WTC11 (cell line): ENCODE results near the gene SPSB4. TPM values are rescaled to one million over a fixed set of nuclear protein-coding genes. Genes with fewer than 3 reads are reported as not detected.

Experiments
- ATAC-seq: fragments of 200-7000 bp; cut with Tn5 transposase; 2 replicates; pipeline ENCODE4 v1.10.0; 2021; ENCODE audit warnings: mild to moderate bottlenecking, moderate library complexity
- CTCF ChIA-PET: fragments of 300-600 bp; sonication (Branson Sonifier 250); formaldehyde crosslinking; loops from one replicate; lab custom pipeline; 2021; ENCODE audit warnings: antibody characterized with exemption; lab: Charles Lee
- POLR2A ChIA-PET: fragments of 350-600 bp; sonication (Branson Sonifier 250); formaldehyde crosslinking; loops from one replicate; lab custom pipeline; 2021; ENCODE audit warnings: antibody characterized with exemption; lab: Charles Lee
- DNase-seq: peaks from one replicate; pipeline ENCODE4 v3.0.0; 2021; ENCODE audit warnings: low spot score
- H3K27ac Mint-ChIP-seq: 2 replicates; pipeline ENCODE4 v1.8.0; 2021; ENCODE audit warnings: mixed read lengths
- H3K27me3 Mint-ChIP-seq: 2 replicates; pipeline ENCODE4 v1.8.0; 2021; ENCODE audit warnings: low read depth, mild to moderate bottlenecking, moderate library complexity, mixed read lengths
- H3K36me3 Mint-ChIP-seq: 2 replicates; pipeline ENCODE4 v1.8.0; 2021; ENCODE audit warnings: mixed read lengths
- H3K4me1 Mint-ChIP-seq: 2 replicates; pipeline ENCODE4 v1.8.0; 2022; ENCODE audit warnings: mixed read lengths
- H3K4me3 Mint-ChIP-seq: 2 replicates; pipeline ENCODE4 v1.8.0; 2021; ENCODE audit warnings: mild to moderate bottlenecking, moderate library complexity, mixed read lengths
- H3K9me3 Mint-ChIP-seq: 2 replicates; pipeline ENCODE4 v1.8.0; 2021; ENCODE audit warnings: mixed read lengths
- CBFB ChIP-seq: sonication (generic); formaldehyde crosslinking; IDR thresholded peaks from 2 replicates; pipeline ENCODE4 v1.8.1; 2022; ENCODE audit warnings: mild to moderate bottlenecking, low read depth, missing genetic modification reagents
- ETV6 ChIP-seq: sonication (generic); formaldehyde crosslinking; IDR thresholded peaks from 2 replicates; pipeline ENCODE4 v1.8.1; 2022; ENCODE audit warnings: mild to moderate bottlenecking, missing genetic modification reagents
- HMGA2 ChIP-seq: fragments of 250-450 bp; sonication (Bioruptor Pico); IDR thresholded peaks from 2 replicates; pipeline ENCODE4 v1.4.0; 2021; ENCODE audit warnings: mild to moderate bottlenecking, moderate library complexity
- MYBL2 ChIP-seq: sonication (generic); formaldehyde crosslinking; IDR thresholded peaks from 2 replicates; pipeline ENCODE4 v1.8.1; 2023; ENCODE audit warnings: mild to moderate bottlenecking, moderate library complexity, missing genetic modification reagents
- NR1H2 ChIP-seq: sonication (generic); formaldehyde crosslinking; IDR thresholded peaks from 2 replicates; pipeline ENCODE4 v1.9.0; 2021; ENCODE audit warnings: mild to moderate bottlenecking, moderate library complexity, missing genetic modification reagents
- SMAD3 ChIP-seq: sonication (generic); formaldehyde crosslinking; IDR thresholded peaks from 2 replicates; pipeline ENCODE4 v1.8.0; 2022; ENCODE audit warnings: missing genetic modification reagents, mild to moderate bottlenecking, borderline replicate concordance
- ZNF396 ChIP-seq: fragments of 250-450 bp; sonication (Bioruptor Pico); IDR thresholded peaks from 2 replicates; pipeline ENCODE4 v1.8.0; 2021; ENCODE audit warnings: mild to moderate bottlenecking, moderate library complexity, borderline replicate concordance
- total RNA-seq: library from RNA; stranded (reverse); gene quantifications from 3 replicates; pipeline ENCODE4 v1.2.3, GENCODE V29; 2021
- TF ChIP-seq, protein P1 (sequence below): sonication (generic); formaldehyde crosslinking; IDR thresholded peaks from 2 replicates; pipeline ENCODE4 v1.8.0; 2023; ENCODE audit warnings: missing genetic modification reagents, mild to moderate bottlenecking, borderline replicate concordance
- TF ChIP-seq, protein P2 (sequence below): sonication (generic); formaldehyde crosslinking; IDR thresholded peaks from 2 replicates; pipeline ENCODE4 v1.8.0; 2023; ENCODE audit warnings: missing genetic modification reagents
- TF ChIP-seq, protein P3 (sequence below): sonication (generic); formaldehyde crosslinking; IDR thresholded peaks from 2 replicates; pipeline ENCODE4 v1.8.1; 2022; ENCODE audit warnings: mild to moderate bottlenecking, missing genetic modification reagents, moderate library complexity, borderline replicate concordance
- TF ChIP-seq, protein P4 (sequence below): sonication (generic); formaldehyde crosslinking; IDR thresholded peaks from 2 replicates; pipeline ENCODE4 v1.8.1; 2023; ENCODE audit warnings: mild to moderate bottlenecking, missing genetic modification reagents, borderline replicate concordance
- TF ChIP-seq, protein P5 (sequence below): fragments of 250-450 bp; sonication (Bioruptor Pico); IDR thresholded peaks from 2 replicates; pipeline ENCODE4 v1.9.0; 2021; ENCODE audit warnings: mild to moderate bottlenecking, borderline replicate concordance
- TF ChIP-seq, protein P6 (sequence below): sonication (generic); formaldehyde crosslinking; IDR thresholded peaks from 2 replicates; pipeline ENCODE4 v1.8.0; 2022; ENCODE audit warnings: mild to moderate bottlenecking, missing genetic modification reagents

Gene SPSB4
- total RNA-seq, 1 experiment from 2014 or later = 19.7 TPM

DNA sequence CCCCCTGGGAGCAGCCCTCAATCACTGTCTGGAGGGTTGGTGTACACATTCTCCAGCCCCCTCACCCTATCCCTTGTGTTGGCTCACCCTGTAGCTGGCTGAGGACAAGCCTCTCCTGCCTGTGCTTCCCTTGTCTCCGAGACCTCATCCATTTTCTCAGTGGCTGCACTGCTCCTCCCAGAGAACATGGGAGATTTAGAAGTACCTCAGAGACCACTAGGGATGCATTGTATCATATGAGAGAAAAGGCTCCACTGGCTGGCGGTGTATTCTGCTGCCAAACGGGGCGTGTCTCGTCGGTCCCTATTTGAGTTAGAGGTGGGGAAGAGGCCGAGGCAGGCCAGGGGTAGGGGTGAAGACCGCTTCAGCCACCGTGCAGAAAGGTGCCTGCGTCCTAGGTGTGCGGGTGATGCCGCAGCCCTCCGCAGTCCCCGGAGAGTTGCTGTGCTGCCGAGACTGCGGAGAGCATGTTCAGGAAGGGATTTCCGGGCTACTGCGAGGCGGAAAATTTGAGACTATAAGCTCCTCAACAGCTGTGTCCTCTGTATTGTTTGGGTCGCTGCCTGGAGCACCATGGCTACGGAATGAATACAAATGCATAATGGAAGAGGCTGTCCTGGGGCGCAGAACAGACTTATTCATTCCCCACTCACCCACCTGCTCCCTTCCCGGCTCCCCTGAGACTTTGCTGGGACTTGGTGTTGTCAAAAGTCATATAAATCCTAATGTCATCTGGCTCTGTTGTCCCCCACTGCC is 43.8 kb downstream of the SPSB4 start (continued):
- TF ChIP-seq, protein P1, sequence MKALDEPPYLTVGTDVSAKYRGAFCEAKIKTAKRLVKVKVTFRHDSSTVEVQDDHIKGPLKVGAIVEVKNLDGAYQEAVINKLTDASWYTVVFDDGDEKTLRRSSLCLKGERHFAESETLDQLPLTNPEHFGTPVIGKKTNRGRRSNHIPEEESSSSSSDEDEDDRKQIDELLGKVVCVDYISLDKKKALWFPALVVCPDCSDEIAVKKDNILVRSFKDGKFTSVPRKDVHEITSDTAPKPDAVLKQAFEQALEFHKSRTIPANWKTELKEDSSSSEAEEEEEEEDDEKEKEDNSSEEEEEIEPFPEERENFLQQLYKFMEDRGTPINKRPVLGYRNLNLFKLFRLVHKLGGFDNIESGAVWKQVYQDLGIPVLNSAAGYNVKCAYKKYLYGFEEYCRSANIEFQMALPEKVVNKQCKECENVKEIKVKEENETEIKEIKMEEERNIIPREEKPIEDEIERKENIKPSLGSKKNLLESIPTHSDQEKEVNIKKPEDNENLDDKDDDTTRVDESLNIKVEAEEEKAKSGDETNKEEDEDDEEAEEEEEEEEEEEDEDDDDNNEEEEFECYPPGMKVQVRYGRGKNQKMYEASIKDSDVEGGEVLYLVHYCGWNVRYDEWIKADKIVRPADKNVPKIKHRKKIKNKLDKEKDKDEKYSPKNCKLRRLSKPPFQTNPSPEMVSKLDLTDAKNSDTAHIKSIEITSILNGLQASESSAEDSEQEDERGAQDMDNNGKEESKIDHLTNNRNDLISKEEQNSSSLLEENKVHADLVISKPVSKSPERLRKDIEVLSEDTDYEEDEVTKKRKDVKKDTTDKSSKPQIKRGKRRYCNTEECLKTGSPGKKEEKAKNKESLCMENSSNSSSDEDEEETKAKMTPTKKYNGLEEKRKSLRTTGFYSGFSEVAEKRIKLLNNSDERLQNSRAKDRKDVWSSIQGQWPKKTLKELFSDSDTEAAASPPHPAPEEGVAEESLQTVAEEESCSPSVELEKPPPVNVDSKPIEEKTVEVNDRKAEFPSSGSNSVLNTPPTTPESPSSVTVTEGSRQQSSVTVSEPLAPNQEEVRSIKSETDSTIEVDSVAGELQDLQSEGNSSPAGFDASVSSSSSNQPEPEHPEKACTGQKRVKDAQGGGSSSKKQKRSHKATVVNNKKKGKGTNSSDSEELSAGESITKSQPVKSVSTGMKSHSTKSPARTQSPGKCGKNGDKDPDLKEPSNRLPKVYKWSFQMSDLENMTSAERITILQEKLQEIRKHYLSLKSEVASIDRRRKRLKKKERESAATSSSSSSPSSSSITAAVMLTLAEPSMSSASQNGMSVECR (CRISPR knock-in tag) = no peak
- TF ChIP-seq, all 79 proteins: peak for 0

DNA sequence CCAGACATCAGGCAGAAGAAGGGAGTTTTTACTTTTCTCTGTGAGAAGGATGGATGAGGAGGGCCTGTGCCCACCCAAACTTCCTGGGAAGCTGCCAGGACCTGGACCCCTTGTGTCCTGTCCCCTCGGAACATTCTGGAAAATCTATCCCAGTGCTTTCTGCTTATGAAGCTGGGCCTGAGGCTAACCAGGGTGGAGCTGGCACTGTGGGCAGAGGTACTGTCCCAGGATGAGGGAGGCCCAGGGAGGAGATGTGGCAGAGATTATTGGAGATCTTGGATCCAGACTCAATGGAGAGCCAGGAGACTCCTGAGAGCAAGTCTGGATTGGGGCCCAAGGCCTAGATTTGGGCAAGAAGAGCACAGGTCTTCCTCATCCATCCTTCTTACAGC is 44.4 kb downstream of the SPSB4 start:
- ChIA-PET CTCF (interaction anchor here (1.0 to 3.1 kb wide), 3 partner anchors 10 to 44 kb away, joined by 3 to 14 read pairs (median 5); partner anchors contain the start of gene SPSB4), POLR2A (no interaction called here)
- ATAC-seq (no peak), DNase-seq (no peak)
- H3K36me3 Mint-ChIP-seq = peaks cover 19% of the 10 kb centered on the region
- H3K4me3 Mint-ChIP-seq = no peak overlapping the region
- no peaks in the 10 kb centered on the region for H3K27me3 Mint-ChIP-seq
- H3K4me1 Mint-ChIP-seq = peaks cover 49% of the 10 kb centered on the region
- TF ChIP-seq, protein P2, sequence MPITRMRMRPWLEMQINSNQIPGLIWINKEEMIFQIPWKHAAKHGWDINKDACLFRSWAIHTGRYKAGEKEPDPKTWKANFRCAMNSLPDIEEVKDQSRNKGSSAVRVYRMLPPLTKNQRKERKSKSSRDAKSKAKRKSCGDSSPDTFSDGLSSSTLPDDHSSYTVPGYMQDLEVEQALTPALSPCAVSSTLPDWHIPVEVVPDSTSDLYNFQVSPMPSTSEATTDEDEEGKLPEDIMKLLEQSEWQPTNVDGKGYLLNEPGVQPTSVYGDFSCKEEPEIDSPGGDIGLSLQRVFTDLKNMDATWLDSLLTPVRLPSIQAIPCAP (CRISPR knock-in tag) = no peak
- TF ChIP-seq SMAD3 (CRISPR knock-in tag) (no peak), HMGA2 (no peak), NR1H2 (CRISPR knock-in tag) (no peak)
- TF ChIP-seq, protein P3, sequence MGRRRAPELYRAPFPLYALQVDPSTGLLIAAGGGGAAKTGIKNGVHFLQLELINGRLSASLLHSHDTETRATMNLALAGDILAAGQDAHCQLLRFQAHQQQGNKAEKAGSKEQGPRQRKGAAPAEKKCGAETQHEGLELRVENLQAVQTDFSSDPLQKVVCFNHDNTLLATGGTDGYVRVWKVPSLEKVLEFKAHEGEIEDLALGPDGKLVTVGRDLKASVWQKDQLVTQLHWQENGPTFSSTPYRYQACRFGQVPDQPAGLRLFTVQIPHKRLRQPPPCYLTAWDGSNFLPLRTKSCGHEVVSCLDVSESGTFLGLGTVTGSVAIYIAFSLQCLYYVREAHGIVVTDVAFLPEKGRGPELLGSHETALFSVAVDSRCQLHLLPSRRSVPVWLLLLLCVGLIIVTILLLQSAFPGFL (CRISPR knock-in tag) = no peak
- peaks cover 18% of the 10 kb centered on the region for H3K9me3 Mint-ChIP-seq
- H3K27ac Mint-ChIP-seq = no peak overlapping the region

DNA sequence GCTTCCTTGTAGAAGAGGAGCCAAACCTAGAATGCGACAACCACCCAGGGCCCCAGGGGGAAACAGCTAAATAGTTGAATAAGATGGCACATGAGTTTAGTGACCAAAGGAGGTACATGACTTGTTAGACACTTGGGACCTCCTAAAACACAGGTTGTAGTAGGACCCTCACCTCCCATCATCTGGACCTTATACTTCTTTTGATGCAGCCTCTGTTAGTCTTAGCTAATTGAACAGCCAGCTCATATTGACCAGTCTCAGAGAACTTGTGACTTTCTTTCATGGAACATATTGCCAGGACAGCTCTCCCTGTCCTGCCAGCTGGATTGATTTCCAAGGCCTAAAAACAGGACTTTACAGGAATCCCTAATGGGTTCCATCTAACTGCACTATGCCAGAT is 45.0 kb downstream of the SPSB4 start:
- peaks cover 43% of the 10 kb centered on the region for H3K4me1 Mint-ChIP-seq
- H3K27me3 Mint-ChIP-seq = no peaks in the 10 kb centered on the region
- DNase-seq (no peak), ATAC-seq (no peak)
- no peak overlapping the region for H3K4me3 Mint-ChIP-seq
- H3K27ac Mint-ChIP-seq = no peak overlapping the region; the same call in 1 of the 2 replicates
- H3K9me3 Mint-ChIP-seq = peaks cover 18% of the 10 kb centered on the region
- CTCF ChIA-PET = interaction anchor here (1.0 to 3.1 kb wide), 3 partner anchors 9 to 45 kb away, joined by 3 to 14 read pairs (median 5); partner anchors contain the start of gene SPSB4
- POLR2A ChIA-PET = no interaction called here
- peaks cover 19% of the 10 kb centered on the region for H3K36me3 Mint-ChIP-seq
- no peak for TF ChIP-seq CBFB (CRISPR knock-in tag)
- TF ChIP-seq, protein P4, sequence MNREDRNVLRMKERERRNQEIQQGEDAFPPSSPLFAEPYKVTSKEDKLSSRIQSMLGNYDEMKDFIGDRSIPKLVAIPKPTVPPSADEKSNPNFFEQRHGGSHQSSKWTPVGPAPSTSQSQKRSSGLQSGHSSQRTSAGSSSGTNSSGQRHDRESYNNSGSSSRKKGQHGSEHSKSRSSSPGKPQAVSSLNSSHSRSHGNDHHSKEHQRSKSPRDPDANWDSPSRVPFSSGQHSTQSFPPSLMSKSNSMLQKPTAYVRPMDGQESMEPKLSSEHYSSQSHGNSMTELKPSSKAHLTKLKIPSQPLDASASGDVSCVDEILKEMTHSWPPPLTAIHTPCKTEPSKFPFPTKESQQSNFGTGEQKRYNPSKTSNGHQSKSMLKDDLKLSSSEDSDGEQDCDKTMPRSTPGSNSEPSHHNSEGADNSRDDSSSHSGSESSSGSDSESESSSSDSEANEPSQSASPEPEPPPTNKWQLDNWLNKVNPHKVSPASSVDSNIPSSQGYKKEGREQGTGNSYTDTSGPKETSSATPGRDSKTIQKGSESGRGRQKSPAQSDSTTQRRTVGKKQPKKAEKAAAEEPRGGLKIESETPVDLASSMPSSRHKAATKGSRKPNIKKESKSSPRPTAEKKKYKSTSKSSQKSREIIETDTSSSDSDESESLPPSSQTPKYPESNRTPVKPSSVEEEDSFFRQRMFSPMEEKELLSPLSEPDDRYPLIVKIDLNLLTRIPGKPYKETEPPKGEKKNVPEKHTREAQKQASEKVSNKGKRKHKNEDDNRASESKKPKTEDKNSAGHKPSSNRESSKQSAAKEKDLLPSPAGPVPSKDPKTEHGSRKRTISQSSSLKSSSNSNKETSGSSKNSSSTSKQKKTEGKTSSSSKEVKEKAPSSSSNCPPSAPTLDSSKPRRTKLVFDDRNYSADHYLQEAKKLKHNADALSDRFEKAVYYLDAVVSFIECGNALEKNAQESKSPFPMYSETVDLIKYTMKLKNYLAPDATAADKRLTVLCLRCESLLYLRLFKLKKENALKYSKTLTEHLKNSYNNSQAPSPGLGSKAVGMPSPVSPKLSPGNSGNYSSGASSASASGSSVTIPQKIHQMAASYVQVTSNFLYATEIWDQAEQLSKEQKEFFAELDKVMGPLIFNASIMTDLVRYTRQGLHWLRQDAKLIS (CRISPR knock-in tag) = no peak
- TF ChIP-seq ZNF396 (CRISPR knock-in tag) = no peak
- no peak for TF ChIP-seq ETV6 (CRISPR knock-in tag)
- TF ChIP-seq, protein P5, sequence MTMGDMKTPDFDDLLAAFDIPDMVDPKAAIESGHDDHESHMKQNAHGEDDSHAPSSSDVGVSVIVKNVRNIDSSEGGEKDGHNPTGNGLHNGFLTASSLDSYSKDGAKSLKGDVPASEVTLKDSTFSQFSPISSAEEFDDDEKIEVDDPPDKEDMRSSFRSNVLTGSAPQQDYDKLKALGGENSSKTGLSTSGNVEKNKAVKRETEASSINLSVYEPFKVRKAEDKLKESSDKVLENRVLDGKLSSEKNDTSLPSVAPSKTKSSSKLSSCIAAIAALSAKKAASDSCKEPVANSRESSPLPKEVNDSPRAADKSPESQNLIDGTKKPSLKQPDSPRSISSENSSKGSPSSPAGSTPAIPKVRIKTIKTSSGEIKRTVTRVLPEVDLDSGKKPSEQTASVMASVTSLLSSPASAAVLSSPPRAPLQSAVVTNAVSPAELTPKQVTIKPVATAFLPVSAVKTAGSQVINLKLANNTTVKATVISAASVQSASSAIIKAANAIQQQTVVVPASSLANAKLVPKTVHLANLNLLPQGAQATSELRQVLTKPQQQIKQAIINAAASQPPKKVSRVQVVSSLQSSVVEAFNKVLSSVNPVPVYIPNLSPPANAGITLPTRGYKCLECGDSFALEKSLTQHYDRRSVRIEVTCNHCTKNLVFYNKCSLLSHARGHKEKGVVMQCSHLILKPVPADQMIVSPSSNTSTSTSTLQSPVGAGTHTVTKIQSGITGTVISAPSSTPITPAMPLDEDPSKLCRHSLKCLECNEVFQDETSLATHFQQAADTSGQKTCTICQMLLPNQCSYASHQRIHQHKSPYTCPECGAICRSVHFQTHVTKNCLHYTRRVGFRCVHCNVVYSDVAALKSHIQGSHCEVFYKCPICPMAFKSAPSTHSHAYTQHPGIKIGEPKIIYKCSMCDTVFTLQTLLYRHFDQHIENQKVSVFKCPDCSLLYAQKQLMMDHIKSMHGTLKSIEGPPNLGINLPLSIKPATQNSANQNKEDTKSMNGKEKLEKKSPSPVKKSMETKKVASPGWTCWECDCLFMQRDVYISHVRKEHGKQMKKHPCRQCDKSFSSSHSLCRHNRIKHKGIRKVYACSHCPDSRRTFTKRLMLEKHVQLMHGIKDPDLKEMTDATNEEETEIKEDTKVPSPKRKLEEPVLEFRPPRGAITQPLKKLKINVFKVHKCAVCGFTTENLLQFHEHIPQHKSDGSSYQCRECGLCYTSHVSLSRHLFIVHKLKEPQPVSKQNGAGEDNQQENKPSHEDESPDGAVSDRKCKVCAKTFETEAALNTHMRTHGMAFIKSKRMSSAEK = no peak
- TF ChIP-seq, protein P6, sequence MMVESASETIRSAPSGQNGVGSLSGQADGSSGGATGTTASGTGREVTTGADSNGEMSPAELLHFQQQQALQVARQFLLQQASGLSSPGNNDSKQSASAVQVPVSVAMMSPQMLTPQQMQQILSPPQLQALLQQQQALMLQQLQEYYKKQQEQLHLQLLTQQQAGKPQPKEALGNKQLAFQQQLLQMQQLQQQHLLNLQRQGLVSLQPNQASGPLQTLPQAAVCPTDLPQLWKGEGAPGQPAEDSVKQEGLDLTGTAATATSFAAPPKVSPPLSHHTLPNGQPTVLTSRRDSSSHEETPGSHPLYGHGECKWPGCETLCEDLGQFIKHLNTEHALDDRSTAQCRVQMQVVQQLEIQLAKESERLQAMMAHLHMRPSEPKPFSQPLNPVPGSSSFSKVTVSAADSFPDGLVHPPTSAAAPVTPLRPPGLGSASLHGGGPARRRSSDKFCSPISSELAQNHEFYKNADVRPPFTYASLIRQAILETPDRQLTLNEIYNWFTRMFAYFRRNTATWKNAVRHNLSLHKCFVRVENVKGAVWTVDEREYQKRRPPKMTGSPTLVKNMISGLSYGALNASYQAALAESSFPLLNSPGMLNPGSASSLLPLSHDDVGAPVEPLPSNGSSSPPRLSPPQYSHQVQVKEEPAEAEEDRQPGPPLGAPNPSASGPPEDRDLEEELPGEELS (CRISPR knock-in tag) = no peak
- no peak for TF ChIP-seq MYBL2 (CRISPR knock-in tag)
